ENCODE results near the gene ABCG4. TPM values are rescaled to one million over a fixed set of nuclear protein-coding genes. Genes with fewer than 3 reads are reported as not detected.

The ABCG4 gene
- total RNA-seq, 2 experiments from 2014 or later = 0.08 TPM; not detected in 1

DNA sequence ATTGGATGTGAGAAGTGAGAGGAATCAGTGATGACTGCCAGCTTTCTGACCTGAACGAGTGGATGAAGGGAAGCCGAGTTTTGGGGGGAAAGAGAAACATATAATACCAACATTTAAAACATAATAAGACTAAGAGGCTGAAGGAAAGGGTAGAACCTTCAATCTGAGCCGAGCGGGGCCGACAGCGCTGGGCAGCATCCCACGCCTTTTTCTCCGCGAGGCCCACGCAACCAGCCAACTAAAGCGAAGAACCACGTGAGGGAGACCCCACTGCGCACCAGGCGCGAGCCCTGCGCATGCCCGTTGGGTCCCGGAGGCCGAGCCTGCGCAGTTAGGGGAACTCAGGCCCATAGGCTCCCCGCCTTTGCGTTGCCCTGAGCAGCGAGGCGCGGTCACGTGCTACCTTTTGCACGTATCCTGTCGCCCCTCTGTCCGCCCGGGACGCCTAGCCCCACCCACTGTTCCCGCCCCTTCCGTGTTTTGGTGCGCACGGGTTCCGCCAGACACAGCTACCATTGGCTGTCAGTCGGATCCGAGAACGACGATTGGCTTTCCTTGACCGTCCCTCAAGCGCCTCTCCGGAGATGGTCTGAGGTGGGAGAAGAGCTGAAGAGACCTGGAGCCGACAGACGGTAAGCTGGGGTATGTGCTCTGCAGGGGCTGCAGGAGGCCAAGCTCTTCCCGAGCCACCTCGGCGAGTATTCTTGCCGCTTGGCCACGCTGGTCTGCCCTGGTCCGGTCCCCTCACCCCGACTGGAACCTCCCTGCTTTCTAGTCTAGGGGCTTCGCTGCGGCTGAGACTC, 27.6 kb upstream of the ABCG4 start, which contains the start of gene HINFP:
TSS of gene HINFP (plus strand) at position 573 of the 803 bp plus-strand sequence. CDS start 5,365 bp downstream, outside the sequence.
- Histone ChIP-seq H3K9me3 (ENCODE audit: control insufficient read depth in 1 of 2, insufficient read depth in 1 of 2, low read length in 2 of 2) (no peaks in the 10 kb centered on the region), H3K4me1 (ENCODE audit: insufficient read depth, low read length) (peaks cover 29% of the 10 kb centered on the region), H3K27ac (ENCODE audit: low read depth in 1 of 2, low read length in 2 of 2) (peak within 1 kb of the TSS; percentile 75 to 76), H3K36me3 (ENCODE audit: insufficient read depth, low read length) (peaks cover 33% of the 10 kb centered on the region), H3K27me3 (ENCODE audit: control insufficient read depth in 1 of 2, insufficient read depth in 2 of 2, low read length in 2 of 2) (no peaks in the 10 kb centered on the region), H3K4me3 (ENCODE audit: low read length) (peak within 1 kb of the TSS; percentile 92)
- H3K27ac Mint-ChIP-seq = peak within 1 kb of the TSS; percentile 85
- ChIA-PET CTCF (interaction anchor here (1.1 to 1.5 kb wide), 4 partner anchors 13 to 65 kb away, joined by 3 to 4 read pairs (median 3); a partner anchor contains a TSS), POLR2A (interaction anchor here (0.7 to 4.3 kb wide), 12 partner anchors 10 to 330 kb away, joined by 3 to 59 read pairs (median 14); partner anchors contain the start of genes C2CD2L, CBL, DDX6 and DPAGT1)
- H3K9me3 Mint-ChIP-seq = no peaks in the 10 kb centered on the region
- peaks cover 31% of the 10 kb centered on the region for H3K36me3 Mint-ChIP-seq (ENCODE audit: low read depth)
- peaks cover 47% of the 10 kb centered on the region for H3K4me1 Mint-ChIP-seq (ENCODE audit: low read depth)
- no peak for TF ChIP-seq CTCF (IDR thresholded peaks at IDR 0.05)
- ATAC-seq (ENCODE audit: poor library complexity) (peak; percentile 96), DNase-seq (peak; percentile 99 to 100 (median 100))
- H3K27me3 Mint-ChIP-seq = no peaks in the 10 kb centered on the region
- intact Hi-C loops (cut with DNase I, micrococcal nuclease) = loop anchor here (1.0 to 5.0 kb wide), 6 partner anchors 19 to 54 kb away; partner anchors contain the start of genes VPS11 (in 2 of the 2) and NLRX1 (in 1 of the 2)
- peak within 1 kb of the TSS; percentile 91 for H3K4me3 Mint-ChIP-seq

DNA sequence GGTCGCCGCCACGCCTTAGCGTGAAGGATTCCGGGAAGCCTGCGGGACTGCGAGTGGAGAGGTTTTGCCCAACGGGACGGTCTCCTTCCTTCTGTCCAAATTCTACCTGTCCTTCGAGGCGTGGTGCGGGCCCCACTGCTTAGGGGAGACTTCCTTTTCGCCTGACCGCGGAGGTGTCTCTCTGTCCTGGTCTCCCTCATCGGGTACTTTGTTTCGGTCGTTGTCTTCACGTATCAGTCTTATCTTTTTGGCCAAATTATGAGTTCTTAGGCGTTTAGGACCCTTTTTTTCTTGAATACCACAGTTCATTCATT, 27.1 kb upstream of the ABCG4 start:
- H3K4me3 Mint-ChIP-seq = peak overlapping the region; percentile 91
- Histone ChIP-seq H3K36me3 (ENCODE audit: insufficient read depth, low read length) (peaks cover 28% of the 10 kb centered on the region), H3K27ac (ENCODE audit: low read depth in 1 of 2, low read length in 2 of 2) (peak overlapping the region; percentile 58 to 75), H3K4me3 (ENCODE audit: low read length) (peak overlapping the region; percentile 92), H3K9me3 (ENCODE audit: control insufficient read depth in 1 of 2, insufficient read depth in 1 of 2, low read length in 2 of 2) (no peaks in the 10 kb centered on the region), H3K4me1 (ENCODE audit: insufficient read depth, low read length) (peaks cover 27% of the 10 kb centered on the region), H3K27me3 (ENCODE audit: control insufficient read depth in 1 of 2, insufficient read depth in 2 of 2, low read length in 2 of 2) (no peaks in the 10 kb centered on the region)
- peak overlapping the region; percentile 85 for H3K27ac Mint-ChIP-seq
- no peak for TF ChIP-seq CTCF (IDR thresholded peaks at IDR 0.05)
- intact Hi-C loops (cut with DNase I, micrococcal nuclease) = loop anchor here (1.0 to 5.0 kb wide), 7 partner anchors 13 to 54 kb away; partner anchors contain the start of genes VPS11 (in 2 of the 2) and NLRX1 (in 1 of the 2)
- ChIA-PET POLR2A (interaction anchor here (0.7 to 4.3 kb wide), 12 partner anchors 10 to 331 kb away, joined by 3 to 59 read pairs (median 14); partner anchors contain the start of genes C2CD2L, CBL, DDX6 and DPAGT1), CTCF (interaction anchor here (0.6 to 1.5 kb wide), 3 partner anchors 47 to 1015 kb away, joined by 3 to 4 read pairs (median 3); no protein-coding TSS in a partner anchor)
- no peak for ATAC-seq (ENCODE audit: poor library complexity)
- no peak for DNase-seq
- H3K9me3 Mint-ChIP-seq = no peaks in the 10 kb centered on the region
- H3K4me1 Mint-ChIP-seq (ENCODE audit: low read depth) = peaks cover 49% of the 10 kb centered on the region
- no peaks in the 10 kb centered on the region for H3K27me3 Mint-ChIP-seq
- peaks cover 37% of the 10 kb centered on the region for H3K36me3 Mint-ChIP-seq (ENCODE audit: low read depth)

GRCh38 chr11:119125821-119126220, 23.0 kb upstream of the ABCG4 start:
- Mint-ChIP-seq H3K27me3 (no peaks in the 10 kb centered on the region), H3K27ac (no peak overlapping the region), H3K36me3 (ENCODE audit: low read depth) (peaks cover 65% of the 10 kb centered on the region), H3K9me3 (no peaks in the 10 kb centered on the region), H3K4me1 (ENCODE audit: low read depth) (peaks cover 44% of the 10 kb centered on the region), H3K4me3 (no peak overlapping the region)
- no peak overlapping the region for H3K4me3 ChIP-seq (ENCODE audit: low read length)
- ATAC-seq (ENCODE audit: poor library complexity) = no peak
- peaks cover 22% of the 10 kb centered on the region for H3K4me1 ChIP-seq (ENCODE audit: insufficient read depth, low read length)
- no peak for DNase-seq
- H3K9me3 ChIP-seq (ENCODE audit: control insufficient read depth in 1 of 2, insufficient read depth in 1 of 2, low read length in 2 of 2) = no peaks in the 10 kb centered on the region
- TF ChIP-seq CTCF (IDR thresholded peaks at IDR 0.05) = no peak
- H3K27me3 ChIP-seq (ENCODE audit: control insufficient read depth in 1 of 2, insufficient read depth in 2 of 2, low read length in 2 of 2) = no peaks in the 10 kb centered on the region
- H3K27ac ChIP-seq (ENCODE audit: low read depth in 1 of 2, low read length in 2 of 2) = no peak overlapping the region
- CTCF ChIA-PET = no interaction called here
- intact Hi-C loops (cut with DNase I, micrococcal nuclease) = no loop called here
- POLR2A ChIA-PET = interaction anchor here (0.7 to 1.6 kb wide), 2 partner anchors 10 to 31 kb away, joined by 3 to 5 read pairs; a partner anchor contains a TSS
- H3K36me3 ChIP-seq (ENCODE audit: insufficient read depth, low read length) = peaks cover 48% of the 10 kb centered on the region

Data from CD4-positive, alpha-beta T cell (primary cell).